ENCODE results near the gene TNFRSF19. TPM values are rescaled to one million over a fixed set of nuclear protein-coding genes. Genes with fewer than 3 reads are reported as not detected.

The TNFRSF19 gene
- total RNA-seq, 2 donors from 2014 or later, result 5.4 to 6.9 TPM

- Histone ChIP-seq H3K9me3 (no peaks in the 10 kb centered on the region), H3K4me1 (peaks cover 13% of the 10 kb centered on the region), H3K27me3 (no peaks in the 10 kb centered on the region), H3K4me3 (no peak overlapping the region), H3K36me3 (replicated peaks in 1 of 2; ENCODE audit: insufficient read depth in 1 of 2, low read depth in 2 of 2) (no peaks in the 10 kb centered on the region), H3K27ac (no peak overlapping the region)
- intact Hi-C loops (cut with DNase I), result no loop called here
- ATAC-seq, result no peak
- 73 to 75% methylated on average over 1 to 27 of the region's 28 CpGs for WGBS, 2 donors
- TF ChIP-seq CTCF (IDR thresholded peaks at IDR 0.05) (no peak), POLR2A (IDR thresholded peaks at IDR 0.05) (no peak)
- no peak for DNase-seq
These were observed 125.0 kb downstream of the TNFRSF19 start for GRCh38 chr13:23695196-23695595.

GRCh38 chr13:23695711-23696464 lies 125.7 kb downstream of the TNFRSF19 start:
- 54 to 70% methylated on average over 34 to 46 of the region's 46 CpGs for WGBS, 2 donors
- intact Hi-C loops (cut with DNase I), result no loop called here
- no peaks in the 10 kb centered on the region for H3K9me3 ChIP-seq
- no peaks in the 10 kb centered on the region for H3K27me3 ChIP-seq
- DNase-seq, result no peak
- H3K36me3 ChIP-seq (replicated peaks in 1 of 2; ENCODE audit: insufficient read depth in 1 of 2, low read depth in 2 of 2), result no peaks in the 10 kb centered on the region
- peaks cover 13% of the 10 kb centered on the region for H3K4me1 ChIP-seq
- H3K27ac ChIP-seq, result no peak overlapping the region
- TF ChIP-seq POLR2A (IDR thresholded peaks at IDR 0.05) (no peak), CTCF (IDR thresholded peaks at IDR 0.05) (no peak)
- no peak overlapping the region for H3K4me3 ChIP-seq
- no peak for ATAC-seq

GRCh38 chr13:23696610-23697009 lies 126.4 kb downstream of the TNFRSF19 start:
- no peak for DNase-seq
- H3K27ac ChIP-seq, result no peak overlapping the region
- intact Hi-C loops (cut with DNase I), result no loop called here
- no peaks in the 10 kb centered on the region for H3K9me3 ChIP-seq
- no peak for TF ChIP-seq CTCF (IDR thresholded peaks at IDR 0.05)
- H3K4me3 ChIP-seq, result no peak overlapping the region
- no peaks in the 10 kb centered on the region for H3K36me3 ChIP-seq (replicated peaks in 1 of 2; ENCODE audit: insufficient read depth in 1 of 2, low read depth in 2 of 2)
- ATAC-seq, result no peak
- peaks cover 13% of the 10 kb centered on the region for H3K4me1 ChIP-seq
- WGBS, 2 donors, result 69 to 74% methylated on average over 5 of the region's 5 CpGs
- H3K27me3 ChIP-seq, result no peaks in the 10 kb centered on the region

GRCh38 chr13:23697772-23698313 lies 127.6 kb downstream of the TNFRSF19 start:
- no peaks in the 10 kb centered on the region for H3K36me3 ChIP-seq (replicated peaks in 1 of 2; ENCODE audit: insufficient read depth in 1 of 2, low read depth in 2 of 2)
- H3K4me1 ChIP-seq, result peaks cover 9% of the 10 kb centered on the region
- no peaks in the 10 kb centered on the region for H3K27me3 ChIP-seq
- no peak overlapping the region for H3K4me3 ChIP-seq
- 42 to 52% methylated on average over 1 of the region's 1 CpG for WGBS, 2 donors
- no peak for DNase-seq
- TF ChIP-seq POLR2A (IDR thresholded peaks at IDR 0.05) (no peak), CTCF (IDR thresholded peaks at IDR 0.05) (no peak)
- no peak overlapping the region for H3K27ac ChIP-seq
- intact Hi-C loops (cut with DNase I), result no loop called here
- no peak for ATAC-seq
- H3K9me3 ChIP-seq, result no peaks in the 10 kb centered on the region

- intact Hi-C loops (cut with DNase I), result no loop called here
- no peak for ATAC-seq
These were observed 129.1 kb downstream of the TNFRSF19 start for GRCh38 chr13:23699271-23699670.

More at GRCh38 chr13:23699271-23699670, 129.1 kb downstream of the TNFRSF19 start:
- no peak for DNase-seq
- TF ChIP-seq POLR2A (IDR thresholded peaks at IDR 0.05) (no peak), CTCF (IDR thresholded peaks at IDR 0.05) (no peak)
- 82 to 86% methylated on average over 2 of the region's 2 CpGs for WGBS, 2 donors
- Histone ChIP-seq H3K36me3 (replicated peaks in 1 of 2; ENCODE audit: insufficient read depth in 1 of 2, low read depth in 2 of 2) (no peaks in the 10 kb centered on the region), H3K27me3 (no peaks in the 10 kb centered on the region), H3K9me3 (no peaks in the 10 kb centered on the region), H3K27ac (no peak overlapping the region), H3K4me1 (peaks cover 5% of the 10 kb centered on the region), H3K4me3 (no peak overlapping the region)

All from body of pancreas (tissue), 4 donors.